K562 (cell line): ENCODE results near the gene CDC42EP1. TPM values are rescaled to one million over a fixed set of nuclear protein-coding genes. Genes with fewer than 3 reads are reported as not detected.

Source experiments
- ATAC-seq: fragments of 200-7000 bp; cut with Tn5 transposase; 3 replicates; pipeline ENCODE4 v1.9.1; 2020; ENCODE audit warnings: moderate library complexity
- BruUV-seq: library from RNA; stranded (reverse); fragments of 400-500 nt; replicated peaks from 2 replicates; lab custom pipeline; 2021; lab: Mats Ljungman, UMichigan
- CTCF ChIA-PET: fragments of 300-600 bp; formaldehyde crosslinking; extraction: SDS; loops from one replicate; lab custom pipeline; 2021; ENCODE audit warnings: low intra/inter-chr PET ratio; lab: Yijun Ruan, JAX
- POLR2A ChIA-PET: fragments of 300-600, 350-650 bp; sonication (Branson Sonifier 250); formaldehyde crosslinking; extraction: SDS; loops from one replicate; lab custom pipeline; 2021; ENCODE audit warnings: antibody characterized with exemption, inconsistent platforms; lab: Yijun Ruan, JAX
- DNase-seq, 4 experiments: peaks; one replicate each; pipeline versions ENCODE4 v3.0.0 to v3.0.0-alpha.2; 2011 to 2018; ENCODE audit warnings: low spot score in 3 of 4, mixed read lengths in 3 of 4; ENCODE audit errors: extremely low read depth in 1 of 4
- FAIRE-seq: peaks from 2 replicates; lab custom pipeline; 2011; peaks lifted over from hg19 to GRCh38; lab: Jason Lieb, UNC
- H2AFZ ChIP-seq: 2 replicates; pipeline ENCODE4 v1.6.0; 2011; ENCODE audit warnings: low read depth, low read length, control low read depth, inconsistent platforms
- H3K27ac ChIP-seq: fragments of 200-600 bp; 3 replicates; pipeline ENCODE4 v1.8.0; 2011; ENCODE audit warnings: low read depth, mild to moderate bottlenecking, control low read depth, inconsistent platforms, low read length, moderate library complexity, mixed read lengths; ENCODE audit errors: extremely low read depth
- H3K27me3 ChIP-seq, 2 experiments: fragments of 300-600 bp in 1 of 2; 2 replicates in 1 of 2; 3 replicates in 1 of 2; pipeline versions ENCODE4 v1.6.0 to v1.8.0; 2011; ENCODE audit warnings: inconsistent platforms in 2 of 2, low read length in 2 of 2, mild to moderate bottlenecking in 1 of 2, mixed read lengths in 1 of 2, moderate library complexity in 1 of 2; ENCODE audit not compliant: control insufficient read depth in 2 of 2, insufficient read depth in 2 of 2
- H3K36me3 ChIP-seq: fragments of 300-600 bp; 3 replicates; pipeline ENCODE4 v1.8.0; 2011; ENCODE audit warnings: mild to moderate bottlenecking, low read length, inconsistent platforms; ENCODE audit not compliant: control insufficient read depth, insufficient read depth
- H3K4me1 ChIP-seq, 2 experiments: fragments of 200-600 bp in 1 of 2; replicated peaks in 1 of 2; 2 replicates in 1 of 2; 3 replicates in 1 of 2; pipeline versions ENCODE4 v1.5.1 to v1.8.0; 2011; ENCODE audit warnings: inconsistent platforms in 2 of 2, low read length in 2 of 2, mild to moderate bottlenecking in 1 of 2, mixed read lengths in 1 of 2, moderate library complexity in 1 of 2; ENCODE audit not compliant: control insufficient read depth in 2 of 2, insufficient read depth in 2 of 2
- H3K4me2 ChIP-seq: 2 replicates; pipeline ENCODE4 v1.6.1; 2011; ENCODE audit warnings: low read length, control low read depth, inconsistent platforms, mixed read lengths; ENCODE audit not compliant: insufficient read depth
- H3K4me3 ChIP-seq: fragments of 200-600 bp; sonication (generic), shearing (Covaris generic); 2 replicates; pipeline ENCODE4 v1.5.1; 2016; ENCODE audit warnings: control low read depth, inconsistent platforms
- H3K79me2 ChIP-seq: fragments of 200-600 bp; 3 replicates; pipeline ENCODE4 v1.8.0; 2011; ENCODE audit warnings: low read length, inconsistent platforms; ENCODE audit not compliant: control insufficient read depth, insufficient read depth
- H3K9ac ChIP-seq, 2 experiments: 2 replicates each; pipeline versions ENCODE4 v1.6.0 to v1.6.1; 2011; ENCODE audit warnings: low read depth in 2 of 2, low read length in 2 of 2, control low read depth in 1 of 2, inconsistent platforms in 1 of 2, mild to moderate bottlenecking in 1 of 2, mixed read lengths in 1 of 2; ENCODE audit not compliant: insufficient read depth in 1 of 2
- H3K9me1 ChIP-seq: one replicate; pipeline ENCODE4 v1.6.0; 2011; ENCODE audit warnings: inconsistent platforms, mild to moderate bottlenecking, low read length, moderate library complexity; ENCODE audit not compliant: control insufficient read depth, insufficient read depth
- H3K9me3 ChIP-seq: replicated peaks from 2 replicates; pipeline ENCODE4 v1.5.1; 2011; ENCODE audit warnings: low read depth, low read length, inconsistent platforms; ENCODE audit not compliant: control insufficient read depth, insufficient read depth
- H4K20me1 ChIP-seq: replicated peaks from 2 replicates; pipeline ENCODE4 v1.6.1; 2011; ENCODE audit warnings: low read length, inconsistent platforms, mixed read lengths; ENCODE audit not compliant: control insufficient read depth, insufficient read depth
- ARID4B ChIP-seq: sonication (generic); formaldehyde crosslinking; IDR thresholded peaks from 2 replicates; pipeline ENCODE4 v1.8.0; 2022; ENCODE audit warnings: mild to moderate bottlenecking, missing genetic modification reagents
- GABPB1 ChIP-seq: sonication (generic); formaldehyde crosslinking; IDR thresholded peaks from 2 replicates; pipeline ENCODE4 v1.8.0; 2022; ENCODE audit warnings: mild to moderate bottlenecking, missing genetic modification reagents
- HDAC2 ChIP-seq: fragments of 450-650 bp; IDR thresholded peaks from 2 replicates; pipeline ENCODE4 v1.6.1; 2016; ENCODE audit warnings: mild to moderate bottlenecking
- HLTF ChIP-seq: fragments of 450-650 bp; IDR thresholded peaks from 2 replicates; pipeline ENCODE4 v1.6.1; 2016
- NCOA1 ChIP-seq: fragments of 450-650 bp; IDR thresholded peaks from 2 replicates; pipeline ENCODE4 v1.6.1; 2016; ENCODE audit warnings: low read depth
- NR2C2 ChIP-seq, 2 experiments: fragments of 200-800 bp in 1 of 2; sonication (Bioruptor generic) in 1 of 2; sonication (generic) in 1 of 2; formaldehyde crosslinking in 1 of 2; IDR thresholded peaks; 2 replicates each; pipeline versions ENCODE4 v1.6.1 to v1.8.0; 2016 to 2022; ENCODE audit warnings: mild to moderate bottlenecking in 1 of 2, missing compliant biosample characterization in 1 of 2, missing genetic modification characterization in 1 of 2, missing genetic modification reagents in 1 of 2
- TBL1XR1 ChIP-seq, 2 experiments: IDR thresholded peaks; 2 replicates each; pipeline ENCODE4 v1.6.1; 2012; ENCODE audit warnings: improper control_type of control experiment in 2 of 2, low read length in 2 of 2, mild to moderate bottlenecking in 1 of 2
- YY1 ChIP-seq, 3 experiments: IDR thresholded peaks; 2 replicates each; pipeline ENCODE4 v1.6.1; 2011; ENCODE audit warnings: low read length in 2 of 3, mild to moderate bottlenecking in 2 of 3, moderate library complexity in 2 of 3, borderline replicate concordance in 1 of 3, control low read depth in 1 of 3, low read depth in 1 of 3; ENCODE audit not compliant: insufficient read depth in 3 of 3, insufficient replicate concordance in 2 of 3, control insufficient read depth in 1 of 3, insufficient read length in 1 of 3; ENCODE audit errors: extremely low read depth in 1 of 3
- ZNF184 ChIP-seq: sonication (generic); formaldehyde crosslinking; IDR thresholded peaks from 2 replicates; pipeline ENCODE4 v1.5.0; 2020; ENCODE audit warnings: missing genetic modification reagents
- ZNF764 ChIP-seq: fragments of 250-450 bp; sonication (Bioruptor Pico); IDR thresholded peaks from 2 replicates; pipeline ENCODE4 v1.4.0; 2020; ENCODE audit warnings: low read depth, mild to moderate bottlenecking, moderate library complexity
- WGBS: fragments of 100-300 bp; shearing (Covaris generic); methylation state at CpG from one replicate; pipeline ENCODE4 v1.1.6; 2016; ENCODE audit warnings: low coverage, mixed read lengths; ENCODE audit not compliant: insufficient coverage; ENCODE audit errors: missing lambda C conversion rate; 5-methylcytosine and 5-hydroxymethylcytosine counted together
- in situ Hi-C: fragments of 300-500 bp; cut with MboI; formaldehyde crosslinking; loops from 4 replicates; pipeline ENCODE4 v1.15.0; 2018; ENCODE audit warnings: inconsistent platforms, mixed read lengths
- intact Hi-C: fragments of 100-400 bp; cut with micrococcal nuclease; formaldehyde crosslinking; loops from 2 replicates; pipeline ENCODE4 v1.14.2; 2022
- polyA plus RNA-seq, 8 experiments: library from polyadenylated mRNA; depleted of rRNA in 4 of 8; stranded (reverse) in 5 of 8; unstranded in 3 of 8; fragments of >200 nt; fragmentation: Nextera tagmentation in 2 of 8; fragmentation: Illumina TruSeq in 1 of 8; extraction: Ambion mirVana in 2 of 8; extraction: Trizol in 1 of 8; gene quantifications; 2 replicates each; pipeline versions ENCODE4 v1.2.1 to v1.2.3, GENCODE V29; 2011 to 2014; ENCODE audit warnings: inconsistent platforms in 1 of 8, missing spikeins in 1 of 8
- total RNA-seq, 7 experiments: library from RNA; depleted of rRNA in 6 of 7; stranded (reverse); fragments of >200 nt in 6 of 7; fragmentation: Illumina TruSeq in 2 of 7; extraction: Trizol in 2 of 7; gene quantifications; 2 replicates each; pipeline versions ENCODE4 v1.2.1 to v1.2.3, GENCODE V29; 2011 to 2021; ENCODE audit warnings: low replicate concordance in 1 of 7
- TF ChIP-seq, protein P1 (sequence below), 2 experiments: fragments of 450-650 bp in 1 of 2; IDR thresholded peaks; 2 replicates each; pipeline ENCODE4 v1.6.1; 2011 to 2017; ENCODE audit warnings: low read depth in 2 of 2, antibody characterized with exemption in 1 of 2, borderline replicate concordance in 1 of 2, low read length in 1 of 2, mild to moderate bottlenecking in 1 of 2, mixed read lengths in 1 of 2; ENCODE audit not compliant: control insufficient read depth in 1 of 2

The CDC42EP1 gene
- total and polyA plus RNA-seq, 9 of the 15 experiments (the other 6 are each of a cell fraction or from before 2014, with no cell fraction given), result 0.67 to 70.2 (median 7.3) TPM

DNA sequence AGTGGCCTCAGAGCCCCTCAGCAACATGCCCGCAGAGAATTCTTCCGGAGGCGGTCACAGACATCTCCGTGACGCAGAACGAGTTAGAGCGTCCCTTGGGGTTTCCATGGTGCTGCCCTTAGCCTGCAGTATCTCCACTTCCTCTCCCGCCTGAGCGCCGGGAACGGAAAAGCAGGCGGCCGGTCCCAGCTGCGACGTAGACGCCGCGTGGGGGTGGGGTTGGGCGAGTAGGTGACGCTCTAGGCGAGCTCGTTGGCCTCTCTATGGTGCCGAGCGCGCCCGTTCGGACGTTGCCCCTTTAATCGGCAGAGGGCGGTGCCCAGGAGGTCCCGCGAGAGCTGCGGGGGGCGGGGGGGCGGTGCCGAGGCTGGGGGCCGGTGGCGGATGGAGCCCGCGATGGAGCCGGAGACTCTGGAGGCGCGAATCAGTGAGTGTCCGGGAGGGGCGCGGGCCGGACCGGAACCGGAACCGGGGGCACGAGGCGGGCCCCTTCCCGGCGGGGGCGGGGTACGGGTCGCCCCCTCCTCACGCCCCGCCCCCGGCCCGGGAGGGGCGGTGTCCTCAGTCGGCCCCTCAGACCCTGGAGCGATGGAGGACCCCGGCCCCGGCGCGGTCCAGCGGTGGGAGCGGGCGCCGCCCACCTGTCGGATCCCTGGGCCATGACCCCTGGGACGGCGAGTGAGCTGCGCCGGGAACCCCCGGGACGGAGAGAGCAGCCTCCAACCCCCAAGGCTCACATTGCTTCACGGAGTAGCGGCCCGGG, 48.4 kb downstream of the CDC42EP1 start, which contains the start of gene GGA1:
Gene GGA1 (plus strand): TSS at position 358 of the 763 bp plus-strand sequence. CDS start 27 bp downstream, at position 385.
- Histone ChIP-seq H3K27me3 (no peaks in the 10 kb centered on the region), H4K20me1 (no peaks in the 10 kb centered on the region), H3K4me1 (peaks cover 12 to 21% of the 10 kb centered on the region in 2 experiments; a peak in 4 of 5 replicates), H3K4me2 (peak within 1 kb of the TSS; percentile 84), H3K9ac (peak within 1 kb of the TSS; percentile 95 to 96), H3K27ac (peak within 1 kb of the TSS; percentile 97), H3K79me2 (peaks cover 34% of the 10 kb centered on the region), H3K4me3 (peak within 1 kb of the TSS; percentile 95), H2AFZ (peak within 1 kb of the TSS; percentile 97), H3K36me3 (peaks cover 15% of the 10 kb centered on the region; the same call in 1 of the 3 replicates), H3K9me1 (peaks cover 3% of the 10 kb centered on the region), H3K9me3 (no peaks in the 10 kb centered on the region)
- ATAC-seq (peak; percentile 86), DNase-seq (peak; percentile 89 to 94 (median 92)), FAIRE-seq (no peak)
- 2% methylated on average over 36 of the region's 82 CpGs for WGBS
- BruUV-seq, result no TSS peak
- in situ Hi-C loops (no loop called here), intact Hi-C loops (no loop called here)
- ChIA-PET POLR2A (interaction anchor here (0.6 to 2.1 kb wide), 17 partner anchors 9 to 396 kb away, joined by 3 to 7 read pairs (median 3); partner anchors contain the start of gene PDXP), CTCF (no interaction called here)
- TF ChIP-seq HDAC2, result 0 out of 2 replicates have a peak, but pooled peaks have one; percentile 64
- TF ChIP-seq ZNF184 (CRISPR knock-in tag), result no peak
- no peak for TF ChIP-seq ZNF764 (CRISPR knock-in tag)
- peak; percentile 82 for TF ChIP-seq ARID4B (CRISPR knock-in tag)
- peak; percentile 91 for TF ChIP-seq GABPB1
- peak; percentile 90 for TF ChIP-seq NCOA1
- TF ChIP-seq, protein P1, sequence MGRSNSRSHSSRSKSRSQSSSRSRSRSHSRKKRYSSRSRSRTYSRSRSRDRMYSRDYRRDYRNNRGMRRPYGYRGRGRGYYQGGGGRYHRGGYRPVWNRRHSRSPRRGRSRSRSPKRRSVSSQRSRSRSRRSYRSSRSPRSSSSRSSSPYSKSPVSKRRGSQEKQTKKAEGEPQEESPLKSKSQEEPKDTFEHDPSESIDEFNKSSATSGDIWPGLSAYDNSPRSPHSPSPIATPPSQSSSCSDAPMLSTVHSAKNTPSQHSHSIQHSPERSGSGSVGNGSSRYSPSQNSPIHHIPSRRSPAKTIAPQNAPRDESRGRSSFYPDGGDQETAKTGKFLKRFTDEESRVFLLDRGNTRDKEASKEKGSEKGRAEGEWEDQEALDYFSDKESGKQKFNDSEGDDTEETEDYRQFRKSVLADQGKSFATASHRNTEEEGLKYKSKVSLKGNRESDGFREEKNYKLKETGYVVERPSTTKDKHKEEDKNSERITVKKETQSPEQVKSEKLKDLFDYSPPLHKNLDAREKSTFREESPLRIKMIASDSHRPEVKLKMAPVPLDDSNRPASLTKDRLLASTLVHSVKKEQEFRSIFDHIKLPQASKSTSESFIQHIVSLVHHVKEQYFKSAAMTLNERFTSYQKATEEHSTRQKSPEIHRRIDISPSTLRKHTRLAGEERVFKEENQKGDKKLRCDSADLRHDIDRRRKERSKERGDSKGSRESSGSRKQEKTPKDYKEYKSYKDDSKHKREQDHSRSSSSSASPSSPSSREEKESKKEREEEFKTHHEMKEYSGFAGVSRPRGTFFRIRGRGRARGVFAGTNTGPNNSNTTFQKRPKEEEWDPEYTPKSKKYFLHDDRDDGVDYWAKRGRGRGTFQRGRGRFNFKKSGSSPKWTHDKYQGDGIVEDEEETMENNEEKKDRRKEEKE (IDR thresholded peaks at IDR 0.05; ENCODE audit: borderline replicate concordance in 1 of 2, control insufficient read depth in 1 of 2, low read depth in 2 of 2, low read length in 1 of 2), result peak in 1 of 2 experiments; percentile 69; a peak in 1 of 4 replicates
- no peak for TF ChIP-seq HLTF
- TF ChIP-seq NR2C2 (CRISPR knock-in tag; IDR thresholded peaks at IDR 0.05), result no peak
- TF ChIP-seq NR2C2 (tag; IDR thresholded peaks at IDR 0.05), result peak; percentile 95
- no peak for TF ChIP-seq TBL1XR1 (IDR thresholded peaks at IDR 0.05; ENCODE audit: low read length in 2 of 2)
- peak in 2 of 3 experiments; percentile 50 to 51 for TF ChIP-seq YY1 (IDR thresholded peaks at IDR 0.05; ENCODE audit: borderline replicate concordance in 1 of 3, control insufficient read depth in 1 of 3, extremely low read depth in 1 of 3, insufficient read depth in 3 of 3, insufficient read length in 1 of 3, insufficient replicate concordance in 2 of 3, low read depth in 1 of 3, low read length in 2 of 3)
